GM19455 (cell line): ENCODE data around the gene CACNA2D2.

ENCODE experiments used
- ATAC-seq: cut with Tn5 transposase; IDR thresholded peaks from one replicate; pipeline ENCODE4 v1.9.1; 2021; ENCODE audit not compliant: unreplicated experiment

Gene CACNA2D2

DNA sequence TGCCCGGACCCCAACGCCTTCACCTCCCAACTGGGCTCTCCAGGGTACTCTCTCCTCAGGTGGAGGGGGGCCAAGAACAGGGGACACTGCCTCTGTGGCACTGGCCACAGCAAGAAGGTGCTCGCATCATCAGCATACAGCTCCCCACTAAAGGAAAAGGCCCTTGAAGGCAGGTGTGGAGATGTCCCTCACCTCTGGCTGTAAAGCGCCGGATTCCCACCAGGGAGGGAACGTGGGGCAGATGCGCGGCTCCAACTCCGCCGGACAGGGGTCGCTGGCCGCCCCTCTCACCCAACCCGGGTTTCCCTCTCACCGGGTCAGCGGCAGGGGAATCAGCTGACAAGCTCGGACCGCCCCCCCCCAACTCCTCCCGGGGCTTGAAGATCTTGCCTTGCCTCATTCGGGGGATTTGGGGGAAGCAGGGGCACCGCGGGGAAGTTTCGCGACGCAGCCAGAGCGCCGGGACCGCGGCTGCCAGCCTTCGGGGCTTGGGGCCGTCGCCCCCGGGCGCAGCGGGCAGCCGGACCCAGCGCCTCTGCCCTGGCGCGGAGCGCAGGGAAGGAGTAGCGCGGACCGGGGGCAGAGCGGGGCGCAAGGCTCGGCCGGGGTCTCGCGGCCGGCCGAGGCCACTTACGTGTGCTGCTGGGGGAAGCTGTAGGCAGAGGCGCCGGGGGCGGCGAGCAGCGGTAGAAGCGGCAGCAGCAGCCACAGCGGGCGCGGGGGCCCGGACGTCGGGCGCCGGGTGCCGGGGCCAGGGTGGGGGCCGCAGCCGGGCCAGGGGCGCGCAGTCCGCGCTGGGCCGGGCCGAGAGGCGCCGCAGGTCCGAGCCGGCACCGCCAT lies 630 bp downstream of the CACNA2D2 start:
- ATAC-seq, result no peak

DNA sequence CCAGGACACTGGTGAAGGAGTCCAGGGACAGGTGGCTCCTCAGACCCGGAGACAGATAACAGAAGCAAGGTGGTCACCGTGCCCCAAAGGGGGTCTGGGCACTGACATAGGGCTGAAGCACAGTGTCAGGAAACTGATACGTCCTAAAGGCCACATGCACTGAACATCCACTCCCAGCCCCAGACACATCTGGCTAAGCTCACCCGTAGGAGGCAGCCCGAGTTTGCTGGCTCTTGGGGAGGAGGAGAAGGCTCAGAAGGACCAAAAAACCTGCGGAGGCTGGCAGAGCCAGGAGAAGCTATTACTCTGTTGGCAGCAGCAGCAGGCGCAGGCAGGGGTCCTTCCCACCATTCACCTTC lies 1.2 kb downstream of the CACNA2D2 start:
- no peak for ATAC-seq

DNA sequence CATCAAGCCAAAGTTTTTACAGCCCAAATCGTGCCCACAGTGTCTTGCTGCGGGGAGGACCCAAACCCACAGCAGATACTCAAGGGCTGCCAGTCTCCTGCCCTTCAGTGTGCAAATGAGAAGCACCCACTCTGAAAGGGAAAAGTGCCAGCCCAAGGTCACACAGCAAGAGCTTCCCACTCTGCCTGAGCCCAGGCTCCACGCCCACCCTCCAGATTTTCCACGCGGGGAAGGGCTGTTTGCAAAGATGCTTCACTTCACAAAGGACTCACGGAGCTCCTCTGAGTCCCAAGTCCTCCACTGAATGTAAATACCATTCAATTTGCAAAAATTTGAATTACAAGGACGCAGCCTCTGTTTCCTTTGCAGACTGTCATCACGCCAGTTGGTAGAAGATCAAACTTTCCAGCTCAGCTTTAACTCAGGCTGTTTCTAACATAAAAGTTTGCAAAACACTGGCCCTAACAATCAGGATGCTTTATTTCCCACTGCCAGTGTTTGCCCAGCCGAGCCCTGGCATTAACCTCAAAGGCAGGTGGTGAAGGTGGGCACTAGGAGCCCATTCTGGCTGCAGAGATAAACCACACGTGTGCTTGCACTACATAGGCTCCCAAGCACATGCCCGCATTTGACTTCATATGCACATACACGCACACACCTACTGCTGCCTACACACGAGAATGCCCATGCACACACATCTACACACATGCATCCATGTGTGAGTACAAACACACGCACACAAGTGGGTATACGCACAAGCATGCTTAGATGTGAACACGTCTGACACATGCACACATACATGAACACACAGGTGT lies 7.6 kb downstream of the CACNA2D2 start:
- ATAC-seq, result no peak

DNA sequence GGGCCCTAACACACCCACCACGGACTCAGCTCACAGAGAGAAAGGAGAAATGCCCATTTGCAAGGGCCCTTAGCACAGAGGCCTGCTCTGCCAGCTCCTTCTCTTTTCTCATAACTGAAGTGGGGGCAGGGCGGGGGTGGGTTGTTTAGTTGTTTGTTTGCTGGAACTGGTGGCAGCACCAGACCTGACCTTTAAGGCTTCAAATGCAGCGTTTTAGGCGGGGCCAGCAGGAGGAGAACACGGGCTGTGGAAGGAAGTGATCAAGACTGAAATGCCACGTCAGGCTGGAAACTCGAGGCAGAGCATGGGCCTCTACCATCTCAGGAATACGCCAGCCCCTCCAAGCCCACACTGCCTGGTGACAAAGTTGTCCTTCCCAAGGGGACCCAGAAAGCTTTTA lies 9.3 kb downstream of the CACNA2D2 start:
- no peak for ATAC-seq

DNA sequence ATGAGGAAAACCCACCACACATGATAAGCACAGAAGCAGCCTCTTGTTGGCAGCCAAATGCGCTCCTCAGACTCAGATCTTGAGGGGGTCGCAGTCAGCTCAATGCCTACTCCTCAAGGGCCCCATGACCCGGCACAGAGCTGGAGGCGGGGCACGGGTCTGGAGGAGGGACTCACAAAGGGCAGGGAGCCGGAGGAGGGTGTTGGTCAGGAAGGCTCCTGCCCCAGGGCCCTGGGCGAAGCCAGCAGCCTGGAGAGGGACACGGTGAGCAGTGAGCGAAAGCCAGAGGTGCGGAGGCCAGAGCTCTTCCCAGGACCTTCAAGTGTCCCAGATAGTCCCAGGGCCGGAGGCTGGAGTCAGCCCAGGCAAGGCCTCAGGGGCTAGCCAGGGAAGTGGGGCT lies 9.8 kb downstream of the CACNA2D2 start:
- ATAC-seq, result no peak

DNA sequence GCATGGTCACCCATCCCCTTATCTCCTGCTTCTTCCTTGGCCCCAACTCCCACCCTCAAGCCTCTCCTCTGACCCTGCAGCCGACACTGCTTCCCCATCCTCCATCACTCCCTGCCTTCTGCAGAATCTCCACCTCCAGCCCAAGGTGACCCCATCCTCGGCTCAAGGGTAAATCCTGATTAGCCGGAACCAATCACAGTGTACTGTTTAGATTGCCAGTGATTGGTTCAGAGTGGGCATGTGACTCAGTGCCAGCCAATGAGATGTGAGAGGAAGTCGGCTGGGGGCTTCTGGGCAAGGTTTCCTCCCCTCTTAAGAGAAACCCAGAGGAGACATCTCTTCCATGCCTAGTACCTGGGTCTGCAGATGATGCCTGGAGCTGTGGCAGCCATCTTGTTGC lies 10.3 kb downstream of the CACNA2D2 start:
- ATAC-seq, result no peak

DNA sequence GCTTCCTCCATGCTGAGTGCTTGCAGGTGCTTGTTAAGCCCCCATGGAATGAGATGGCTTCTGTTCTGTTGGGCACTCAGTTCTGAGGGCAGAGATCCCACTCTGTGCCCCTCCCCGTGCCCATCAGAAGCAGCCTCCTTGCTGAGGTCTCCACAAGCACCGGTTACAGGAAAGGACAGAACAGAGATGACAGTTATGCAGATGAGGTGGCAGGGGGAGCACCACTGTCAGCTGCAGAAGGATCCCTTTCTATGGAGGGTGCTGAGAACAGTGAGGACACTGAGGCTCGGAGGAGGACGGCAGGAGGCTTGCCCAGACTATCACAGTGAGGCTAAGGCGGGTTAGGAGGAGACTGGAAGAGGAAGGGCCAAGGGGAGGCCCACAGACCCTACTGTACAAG lies 12.4 kb downstream of the CACNA2D2 start:
- ATAC-seq, result no peak

DNA sequence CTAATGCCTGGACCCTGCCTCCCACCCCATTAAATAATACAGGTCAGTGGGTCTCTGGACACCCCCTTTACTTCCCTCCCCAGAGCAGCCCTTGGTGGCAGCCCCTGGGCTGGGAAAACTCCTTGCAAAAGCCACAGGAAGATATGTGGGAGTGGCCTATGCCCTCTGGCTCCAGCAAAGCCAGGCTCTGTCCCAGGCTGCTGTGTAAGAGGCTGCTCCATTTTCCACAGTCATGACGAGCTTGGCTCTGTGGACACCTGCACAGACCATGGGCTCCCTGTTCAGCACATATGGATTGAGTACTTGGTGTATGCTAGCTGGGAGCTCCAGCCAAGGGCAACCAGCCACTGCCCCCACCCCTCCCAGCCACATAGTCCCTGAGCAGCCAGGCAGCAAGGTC lies 13.0 kb downstream of the CACNA2D2 start:
- ATAC-seq, result no peak

DNA sequence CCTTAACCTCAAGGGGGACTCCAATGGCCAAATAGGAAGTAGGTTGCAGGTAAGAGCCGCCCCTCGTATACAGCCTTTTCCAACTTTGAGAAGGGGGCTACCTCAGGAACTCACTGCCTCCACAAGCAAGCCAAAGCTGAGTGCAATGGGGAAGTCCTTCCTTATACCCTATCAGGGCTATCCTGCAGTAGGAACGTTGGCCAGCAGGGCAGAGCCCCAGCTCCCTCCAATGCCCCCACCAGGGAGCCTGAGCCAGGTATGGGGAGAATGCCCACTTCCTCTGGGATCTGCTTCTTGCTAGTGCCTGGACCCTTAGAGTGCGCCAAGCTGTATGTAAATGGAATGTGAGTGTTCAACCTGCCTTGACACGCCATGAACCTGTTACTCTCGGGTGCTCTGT lies 16.3 kb downstream of the CACNA2D2 start:
- no peak for ATAC-seq

DNA sequence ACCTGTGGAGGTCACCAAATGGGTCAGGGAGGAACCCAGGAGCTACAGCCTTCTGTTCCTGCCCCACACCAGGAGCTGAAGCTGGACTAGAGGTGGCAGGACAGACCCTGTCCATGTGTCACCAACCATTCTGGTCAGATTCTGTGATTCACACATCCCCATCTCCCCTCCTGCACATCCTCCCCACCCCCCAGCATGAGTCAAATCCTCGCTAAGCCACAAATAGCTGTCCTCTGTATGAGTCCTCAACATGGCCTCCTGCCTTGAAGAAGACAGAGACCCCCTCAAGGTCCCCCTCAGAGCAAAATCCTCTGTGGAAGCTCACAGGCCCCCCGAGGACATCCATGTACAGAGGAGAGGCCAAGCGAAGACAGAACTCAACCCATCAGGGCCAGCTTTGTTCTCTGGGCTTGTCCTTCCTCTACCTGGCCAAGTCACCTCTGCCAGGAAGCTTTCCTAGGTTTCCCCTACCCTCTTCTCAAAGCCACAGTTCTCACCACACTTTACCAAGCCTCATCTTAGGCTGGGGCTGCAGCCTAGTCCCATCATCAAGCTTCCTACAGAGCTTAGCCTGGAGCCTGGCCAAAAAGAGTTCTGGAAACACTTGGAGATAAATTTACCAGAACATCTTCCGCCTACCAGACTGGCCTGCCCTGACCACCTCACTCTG lies 17.1 kb downstream of the CACNA2D2 start:
- ATAC-seq, result no peak

DNA sequence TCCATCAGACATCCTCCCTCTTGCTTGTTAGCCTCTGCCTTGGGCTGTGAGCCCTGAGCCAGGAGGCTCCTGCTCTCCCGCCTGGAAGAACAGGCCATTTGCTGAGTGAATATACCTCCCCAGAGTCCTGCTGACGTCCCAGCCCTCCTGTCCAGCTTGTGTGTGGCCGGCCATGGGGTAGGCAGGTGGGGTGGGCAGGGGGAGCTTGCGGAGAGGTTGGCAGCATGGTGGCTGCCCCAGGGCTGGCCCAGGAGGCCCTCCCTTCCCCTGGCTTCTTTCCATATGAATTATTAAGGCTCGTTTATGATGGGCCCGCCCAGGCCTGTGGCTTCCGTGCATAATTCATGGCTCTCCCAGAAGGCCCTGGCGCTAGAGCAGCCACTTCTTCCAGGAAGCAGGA lies 18.7 kb downstream of the CACNA2D2 start:
- ATAC-seq, result no peak

DNA sequence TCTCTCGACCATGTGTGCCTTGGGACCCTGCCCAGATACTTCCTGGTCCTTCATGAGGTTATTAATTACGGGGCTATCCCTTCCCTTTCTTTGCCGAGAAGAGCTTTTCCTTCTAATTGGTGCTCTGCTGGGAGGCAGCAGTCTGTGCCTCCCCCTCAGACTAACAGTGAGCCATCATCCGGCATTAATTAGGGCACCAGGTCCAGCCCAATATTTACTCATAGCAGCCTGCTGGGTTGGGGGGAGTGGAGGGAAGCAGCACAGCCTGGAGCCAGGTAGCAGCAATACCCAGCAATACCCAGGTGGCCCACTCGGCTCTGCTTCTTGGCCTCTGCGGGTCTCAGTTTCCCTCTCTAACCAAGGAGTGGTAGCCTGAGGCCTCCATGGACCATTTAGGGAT lies 20.1 kb downstream of the CACNA2D2 start:
- no peak for ATAC-seq

DNA sequence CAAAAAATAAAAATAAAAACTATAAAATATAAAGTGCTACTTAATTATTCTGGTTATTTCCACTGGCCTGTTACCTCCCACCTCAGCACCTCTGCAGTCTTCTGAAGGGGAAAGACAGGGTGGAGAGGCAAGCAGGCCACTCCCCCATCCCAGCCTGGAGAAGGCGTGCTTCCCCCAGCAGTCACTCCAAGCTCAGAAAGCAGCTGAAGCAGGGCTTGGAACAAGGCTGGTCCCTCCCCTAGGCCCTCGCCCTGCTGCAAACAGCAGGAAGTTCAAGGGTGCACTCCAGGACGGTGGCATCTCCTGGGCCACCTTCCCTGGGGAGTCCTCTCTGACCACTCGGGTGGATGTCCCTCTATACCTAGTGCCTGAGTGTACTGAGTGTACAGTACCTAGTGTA lies 21.4 kb downstream of the CACNA2D2 start:
- ATAC-seq, result no peak

DNA sequence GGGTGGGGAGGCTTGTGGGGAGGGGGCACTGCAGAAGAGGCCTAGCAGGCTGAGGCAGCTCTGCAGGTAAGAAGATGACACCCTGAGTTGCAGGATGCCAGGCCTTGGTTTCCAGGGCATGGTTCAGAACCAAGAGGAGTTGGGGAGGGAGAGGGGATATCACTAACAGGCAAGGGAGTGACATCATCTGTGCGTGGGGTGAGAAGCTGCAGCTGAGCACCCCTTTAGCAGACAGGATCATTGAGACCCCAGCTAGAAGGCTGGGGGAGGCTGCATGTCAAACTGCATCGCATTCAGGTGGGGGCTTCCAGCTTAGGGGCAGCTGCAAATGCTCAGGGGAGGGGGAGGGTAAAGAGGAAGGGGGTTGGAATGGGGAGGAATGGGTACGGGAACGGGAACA lies 23.0 kb downstream of the CACNA2D2 start:
- no peak for ATAC-seq

DNA sequence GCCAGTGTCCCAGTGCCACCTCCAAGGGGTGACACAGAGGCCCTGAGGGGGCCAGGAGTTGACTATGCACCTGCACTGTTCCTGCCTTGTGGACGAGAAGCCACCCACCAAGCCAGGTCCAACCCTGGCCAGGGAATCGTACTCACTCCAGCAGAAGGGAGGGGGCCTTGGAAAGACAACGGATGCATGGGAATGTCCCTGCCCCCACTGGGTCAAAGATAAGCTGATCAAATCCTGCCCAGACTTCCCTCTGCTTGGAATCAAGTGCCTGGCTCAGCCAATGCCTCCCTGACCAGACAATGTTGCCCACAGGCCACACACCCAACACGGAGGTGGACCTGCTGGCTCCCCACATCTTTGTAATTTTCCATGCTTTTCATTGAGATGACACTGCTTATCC lies 23.9 kb downstream of the CACNA2D2 start:
- ATAC-seq, result no peak

DNA sequence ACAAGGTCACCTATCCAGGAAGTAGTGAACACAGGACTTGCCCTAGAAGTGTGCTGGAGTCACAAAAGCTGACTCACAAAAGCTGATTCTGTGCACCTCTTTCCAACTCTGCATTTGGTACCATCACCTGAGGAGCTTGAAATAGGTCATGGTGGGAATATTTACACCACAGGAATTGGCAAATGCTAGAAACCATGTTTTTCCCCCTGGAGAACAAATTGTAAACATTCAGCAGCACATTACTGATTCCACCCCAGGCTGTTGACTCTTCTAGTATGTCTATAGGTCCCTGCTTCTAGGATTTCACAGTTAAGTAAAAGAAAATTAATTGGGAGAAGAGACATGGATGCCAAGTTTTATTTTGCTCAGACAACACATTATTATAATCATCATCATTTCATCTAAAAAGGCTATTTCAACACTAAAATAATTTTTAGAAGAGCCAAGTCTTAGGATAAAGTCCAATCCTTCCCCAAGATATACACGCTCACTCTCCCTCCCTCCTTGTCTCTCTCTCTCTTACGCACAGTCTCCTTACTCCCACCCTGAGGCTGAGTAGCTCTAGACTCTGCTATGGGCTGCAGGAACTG lies 24.7 kb downstream of the CACNA2D2 start:
- ATAC-seq, result no peak

DNA sequence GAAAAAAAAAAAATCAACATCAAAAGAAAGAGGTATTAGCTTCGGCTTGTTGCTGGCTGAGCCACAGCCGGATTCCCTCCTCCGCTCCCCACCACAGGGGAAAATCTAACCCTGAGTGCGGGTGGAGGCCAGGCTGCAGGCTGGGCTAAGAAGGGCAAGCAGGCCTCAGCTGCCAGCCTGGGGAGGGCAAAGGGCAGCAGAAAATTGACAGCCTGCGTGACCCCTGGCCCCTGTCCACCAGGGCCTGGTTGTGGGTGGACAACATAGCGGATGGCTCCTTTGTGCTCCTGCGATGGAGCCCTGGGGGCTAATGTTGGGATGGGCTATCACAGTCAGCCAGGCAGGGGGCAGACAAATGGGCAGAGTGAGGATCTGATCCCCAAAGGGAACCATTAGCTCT lies 25.4 kb downstream of the CACNA2D2 start:
- ATAC-seq, result no peak

DNA sequence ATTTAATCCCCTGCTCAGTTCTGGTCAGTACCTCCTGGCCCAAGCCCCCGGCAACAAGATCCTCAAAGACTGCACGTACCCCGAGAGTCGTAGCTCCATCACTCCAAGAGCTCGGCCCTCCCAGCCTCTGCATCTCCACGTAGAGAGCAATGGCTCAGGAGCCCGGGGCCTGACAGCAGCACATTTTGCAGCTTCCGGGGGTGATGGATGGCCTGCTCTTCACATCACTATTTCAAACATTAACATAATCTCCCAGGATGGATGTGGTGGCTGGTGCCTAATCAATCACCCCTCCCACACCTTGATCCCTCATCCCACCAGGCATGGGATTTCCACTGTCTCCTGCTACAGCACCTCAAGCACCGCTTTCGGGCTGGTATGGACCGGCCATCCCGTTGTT lies 28.1 kb downstream of the CACNA2D2 start:
- ATAC-seq, result no peak

DNA sequence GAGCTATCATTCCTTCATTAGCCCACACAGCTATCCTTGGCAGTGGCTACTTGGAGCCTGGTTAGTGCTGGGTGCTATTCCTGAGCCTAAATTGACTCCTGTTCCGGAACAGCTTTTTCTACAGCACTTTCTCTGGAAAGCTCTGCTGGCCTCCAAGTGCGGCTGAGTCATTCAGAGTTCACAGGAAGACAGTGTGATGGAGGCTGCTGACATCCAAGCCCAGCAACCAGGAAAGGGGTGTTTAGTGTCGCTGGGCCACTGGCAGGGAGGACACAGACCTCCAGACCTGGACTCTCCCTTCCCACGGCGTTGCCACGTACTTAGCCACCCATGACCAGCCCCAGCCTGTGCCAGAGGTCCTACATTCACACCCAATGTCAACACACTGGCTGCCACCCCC lies 28.7 kb downstream of the CACNA2D2 start:
- ATAC-seq, result no peak

DNA sequence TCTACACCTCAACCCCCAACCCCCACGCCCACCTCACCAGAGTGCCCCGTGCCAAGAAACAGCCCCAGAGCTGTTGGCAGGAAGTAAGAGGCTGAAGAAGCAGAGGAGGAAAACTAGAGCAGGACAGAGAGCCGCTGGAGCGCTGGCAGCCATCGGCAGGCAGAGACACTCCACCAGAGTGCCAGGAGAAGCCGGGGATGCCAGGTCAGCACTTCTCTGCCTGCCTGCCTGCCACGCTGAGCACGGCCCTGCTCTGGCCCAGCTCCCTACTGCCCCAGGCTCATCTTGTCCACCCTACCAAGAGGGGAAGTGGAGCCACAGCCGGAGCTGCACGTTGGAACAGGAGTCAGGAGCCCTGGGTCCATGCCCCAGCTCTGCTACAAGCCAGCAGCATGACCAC lies 29.7 kb downstream of the CACNA2D2 start:
- ATAC-seq, result no peak

DNA sequence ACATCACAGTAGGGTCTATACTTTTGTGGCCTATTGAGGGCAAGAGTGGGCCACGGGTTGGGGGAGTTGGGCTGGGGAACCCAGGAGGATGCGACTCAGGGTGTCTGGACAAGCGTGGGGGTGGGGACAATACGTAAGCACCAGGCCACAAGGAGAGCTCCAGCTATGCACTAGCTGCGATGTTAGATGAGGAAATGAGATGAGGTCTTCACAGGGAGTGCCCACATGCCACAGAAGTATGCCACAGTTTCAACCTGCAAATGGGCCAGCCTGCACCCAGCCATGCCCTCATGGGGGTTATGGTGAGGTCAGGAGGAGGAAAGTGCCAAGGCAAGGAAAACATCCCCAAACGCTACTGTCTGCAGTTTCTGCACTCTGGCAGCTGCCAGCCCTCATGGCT lies 30.5 kb downstream of the CACNA2D2 start:
- ATAC-seq, result no peak

DNA sequence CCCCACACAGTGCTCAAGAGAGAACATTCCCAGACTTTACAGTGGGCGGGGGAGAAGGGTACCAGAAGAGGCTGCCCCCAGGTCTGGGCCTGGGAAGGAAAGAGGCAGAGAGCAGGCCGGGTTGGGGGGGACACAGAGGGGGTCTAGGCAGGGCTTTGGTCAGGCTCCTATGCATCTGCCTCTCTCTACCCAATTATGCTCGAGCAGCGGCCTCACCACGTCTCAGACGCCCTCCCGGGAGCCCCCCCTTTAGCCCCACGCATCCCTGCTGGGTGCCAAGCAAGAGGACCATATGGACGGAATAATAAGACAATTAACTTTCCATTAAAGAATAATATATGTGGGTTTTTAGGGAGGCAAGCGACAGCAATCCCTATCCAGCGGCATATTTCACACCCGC lies 32.8 kb downstream of the CACNA2D2 start:
- ATAC-seq, result no peak
